ENCODE data around the gene SEC22C.

SEC22C gene

GRCh38 chr3:42507761-42508335, 73.9 kb downstream of the SEC22C start:
- no peak overlapping the region for H3K4me3 ChIP-seq (ENCODE audit: low read length)
- no peak for DNase-seq (ENCODE audit: low read depth)
- TF ChIP-seq CTCF (conservative IDR thresholded peaks at IDR 0.05; ENCODE audit: low read depth, low read length) = no peak

- DNase-seq (ENCODE audit: low read depth) = no peak
- TF ChIP-seq CTCF (conservative IDR thresholded peaks at IDR 0.05; ENCODE audit: low read depth, low read length) = no peak
- H3K4me3 ChIP-seq (ENCODE audit: low read length) = no peak overlapping the region
These were observed 74.5 kb downstream of the SEC22C start for GRCh38 chr3:42507252-42507651.

GRCh38 chr3:42505849-42506410, 75.8 kb downstream of the SEC22C start:
- no peak overlapping the region for H3K4me3 ChIP-seq (ENCODE audit: low read length)
- no peak for DNase-seq (ENCODE audit: low read depth)
- no peak for TF ChIP-seq CTCF (conservative IDR thresholded peaks at IDR 0.05; ENCODE audit: low read depth, low read length)

- no peak overlapping the region for H3K4me3 ChIP-seq (ENCODE audit: low read length)
- no peak for DNase-seq (ENCODE audit: low read depth)
- TF ChIP-seq CTCF (conservative IDR thresholded peaks at IDR 0.05; ENCODE audit: low read depth, low read length) = no peak
These were observed 76.5 kb downstream of the SEC22C start for GRCh38 chr3:42505128-42505848.

GRCh38 chr3:42504334-42505127, 77.2 kb downstream of the SEC22C start:
- no peak for DNase-seq (ENCODE audit: low read depth)
- no peak for TF ChIP-seq CTCF (conservative IDR thresholded peaks at IDR 0.05; ENCODE audit: low read depth, low read length)

GRCh38 chr3:42503957-42504333, 77.8 kb downstream of the SEC22C start:
- no peak overlapping the region for H3K4me3 ChIP-seq (ENCODE audit: low read length)
- no peak for TF ChIP-seq CTCF (conservative IDR thresholded peaks at IDR 0.05; ENCODE audit: low read depth, low read length)
- no peak for DNase-seq (ENCODE audit: low read depth)

More at GRCh38 chr3:42504334-42505127, 77.2 kb downstream of the SEC22C start:
- H3K4me3 ChIP-seq (ENCODE audit: low read length) = no peak overlapping the region

Measured in retinal pigment epithelial cell (primary cell).